Measurements from ENCODE around the gene ATXN7L1.

GRCh38 chr7:105872491-105872890 is 3.9 kb downstream of the ATXN7L1 start:
- TF ChIP-seq, protein P1, sequence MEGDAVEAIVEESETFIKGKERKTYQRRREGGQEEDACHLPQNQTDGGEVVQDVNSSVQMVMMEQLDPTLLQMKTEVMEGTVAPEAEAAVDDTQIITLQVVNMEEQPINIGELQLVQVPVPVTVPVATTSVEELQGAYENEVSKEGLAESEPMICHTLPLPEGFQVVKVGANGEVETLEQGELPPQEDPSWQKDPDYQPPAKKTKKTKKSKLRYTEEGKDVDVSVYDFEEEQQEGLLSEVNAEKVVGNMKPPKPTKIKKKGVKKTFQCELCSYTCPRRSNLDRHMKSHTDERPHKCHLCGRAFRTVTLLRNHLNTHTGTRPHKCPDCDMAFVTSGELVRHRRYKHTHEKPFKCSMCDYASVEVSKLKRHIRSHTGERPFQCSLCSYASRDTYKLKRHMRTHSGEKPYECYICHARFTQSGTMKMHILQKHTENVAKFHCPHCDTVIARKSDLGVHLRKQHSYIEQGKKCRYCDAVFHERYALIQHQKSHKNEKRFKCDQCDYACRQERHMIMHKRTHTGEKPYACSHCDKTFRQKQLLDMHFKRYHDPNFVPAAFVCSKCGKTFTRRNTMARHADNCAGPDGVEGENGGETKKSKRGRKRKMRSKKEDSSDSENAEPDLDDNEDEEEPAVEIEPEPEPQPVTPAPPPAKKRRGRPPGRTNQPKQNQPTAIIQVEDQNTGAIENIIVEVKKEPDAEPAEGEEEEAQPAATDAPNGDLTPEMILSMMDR (conservative IDR thresholded peaks at IDR 0.05; ENCODE audit: low read depth, low read length), result no peak
- TF ChIP-seq EZH2 (IDR thresholded peaks at IDR 0.05; ENCODE audit: borderline replicate concordance, low read depth, low read length, poor library complexity, severe bottlenecking), result no peak
